Dedifferentiated amniotic fluid mesenchymal stem cell (primary cell): ENCODE results near the gene CDH4.

Experiments used
- DNase-seq: peaks from one replicate; pipeline ENCODE4 v3.0.0-alpha.2; 2016; ENCODE audit errors: extremely low spot score

CDH4 gene

DNA sequence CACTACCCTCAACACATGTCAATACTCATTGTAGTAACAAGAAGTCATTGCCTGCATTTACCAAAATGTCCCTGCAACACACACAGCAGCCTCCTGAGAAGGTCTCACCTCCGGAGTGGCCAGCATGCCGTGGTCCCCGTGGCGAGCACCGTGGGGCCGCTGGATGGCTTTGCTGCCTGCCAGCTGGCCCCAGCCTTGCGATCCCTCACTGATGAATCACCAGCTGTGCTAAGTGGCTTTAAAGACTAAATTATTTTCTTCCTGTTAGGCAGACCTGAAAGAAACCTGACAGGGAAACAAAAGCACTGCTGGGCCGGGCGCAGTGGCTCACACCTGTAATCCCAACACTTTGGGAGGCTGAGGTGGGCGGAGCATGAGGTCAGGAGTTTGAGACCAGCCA, 306.7 kb downstream of the CDH4 start:
- no peak for DNase-seq

DNA sequence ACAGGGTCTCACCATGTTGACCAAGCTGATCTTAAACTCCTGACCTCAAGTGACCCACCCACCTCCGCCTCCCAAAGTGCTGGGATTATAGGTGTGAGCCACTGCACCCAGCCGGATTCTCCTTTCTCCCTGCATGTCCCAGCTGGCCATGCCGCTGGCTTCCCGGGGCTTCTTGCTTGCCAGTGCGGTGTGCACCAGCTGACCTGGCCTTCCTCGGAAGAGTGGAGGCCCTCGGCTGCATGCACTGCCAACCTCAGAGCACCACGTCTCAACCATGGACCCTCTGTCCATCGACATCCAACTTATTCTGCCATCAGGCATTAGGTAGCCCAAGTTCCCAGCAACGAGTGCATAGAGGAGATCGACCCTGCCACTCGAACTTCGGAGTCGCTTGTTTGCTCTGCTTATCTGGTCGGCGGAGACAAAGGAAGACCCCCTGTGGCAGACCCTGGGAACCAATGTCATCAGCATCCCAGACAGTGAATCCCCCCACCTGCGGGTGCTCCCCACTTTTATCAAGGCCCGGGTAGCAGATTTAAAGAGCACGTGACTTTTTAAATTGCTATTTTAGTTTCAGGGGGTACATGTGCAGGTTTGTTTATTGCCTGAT, 307.8 kb downstream of the CDH4 start:
- DNase-seq, result no peak

DNA sequence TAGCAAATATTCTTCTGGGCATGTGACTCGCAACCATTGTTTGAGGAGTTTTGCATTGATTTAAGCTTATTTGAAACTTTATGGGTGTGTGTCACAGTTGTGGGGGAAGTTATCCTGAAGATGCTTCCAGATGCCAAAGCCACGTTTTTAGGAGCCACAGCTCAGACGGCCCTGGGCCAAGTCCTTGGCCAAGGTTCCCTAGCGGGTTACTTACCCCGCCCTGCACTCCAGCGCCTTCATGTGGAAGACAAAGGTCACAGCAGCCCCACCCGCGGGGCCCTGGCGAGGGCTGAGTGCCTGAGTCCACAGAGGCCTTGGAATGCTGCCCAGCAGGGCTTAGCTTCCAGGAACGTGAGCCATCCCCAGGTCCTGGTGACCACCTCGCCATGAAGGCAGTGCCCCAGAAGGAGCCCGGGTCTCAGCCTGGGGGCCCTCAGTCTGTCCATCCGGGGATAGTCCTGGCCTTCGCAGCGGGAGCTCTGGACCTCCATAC, 308.3 kb downstream of the CDH4 start:
- no peak for DNase-seq

GRCh38 chr20:61561111-61561830, 309.2 kb downstream of the CDH4 start:
- no peak for DNase-seq

- DNase-seq, result no peak
These were observed 310.4 kb downstream of the CDH4 start for GRCh38 chr20:61562491-61562890.

DNA sequence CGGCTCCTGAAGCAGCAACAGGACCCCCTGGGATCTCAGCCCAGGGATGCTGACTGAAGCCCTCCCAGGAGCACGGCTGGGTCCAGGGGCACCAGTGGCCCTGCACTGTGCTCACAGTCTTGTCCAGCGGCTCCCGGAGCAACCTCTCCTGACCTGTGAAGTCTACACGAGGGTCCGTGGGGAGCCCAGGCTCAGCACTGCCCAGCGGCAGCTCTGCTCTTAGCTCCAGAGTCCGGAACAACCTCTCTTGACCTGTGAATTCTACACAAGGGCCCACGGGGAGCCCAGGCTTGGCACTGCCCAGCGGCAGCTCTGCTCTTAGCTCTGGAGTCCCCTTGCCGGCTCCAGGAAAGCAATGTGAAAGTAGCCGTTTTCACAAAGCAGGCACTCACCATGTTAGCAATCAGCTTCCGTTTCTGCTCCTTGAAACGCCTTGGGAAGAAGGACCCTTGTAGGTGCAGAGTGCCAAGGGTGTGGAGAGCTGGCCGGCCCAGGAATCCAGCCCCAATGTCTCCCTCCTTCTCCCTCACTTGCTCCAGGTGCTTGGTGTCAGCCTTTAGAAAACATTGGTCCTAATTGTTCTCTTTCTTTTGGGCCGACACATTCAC, 310.9 kb downstream of the CDH4 start:
- no peak for DNase-seq

GRCh38 chr20:61564628-61565027, 312.6 kb downstream of the CDH4 start:
- DNase-seq, result no peak

DNA sequence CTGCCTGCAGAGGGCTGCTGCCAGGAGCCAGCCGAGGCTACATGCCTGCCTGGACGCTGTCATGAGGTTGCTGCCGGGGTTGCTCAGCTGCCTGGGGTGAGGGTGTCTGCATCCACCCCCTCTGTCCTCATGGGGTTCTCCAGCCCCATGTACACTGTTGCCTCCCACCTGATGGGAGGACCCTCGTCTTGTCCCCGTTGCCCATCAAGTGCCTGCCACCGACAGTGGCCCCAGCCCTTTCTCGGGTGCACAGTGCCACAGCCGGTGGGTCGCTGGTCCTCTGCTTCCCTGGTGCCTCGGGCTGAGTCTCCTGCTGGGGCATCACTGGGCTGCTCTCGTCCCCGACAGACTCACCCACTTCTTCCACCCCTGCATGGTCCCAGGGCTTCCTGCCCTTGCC, 313.7 kb downstream of the CDH4 start:
- no peak for DNase-seq

- no peak for DNase-seq
These were observed 314.6 kb downstream of the CDH4 start for GRCh38 chr20:61566691-61567090.

DNA sequence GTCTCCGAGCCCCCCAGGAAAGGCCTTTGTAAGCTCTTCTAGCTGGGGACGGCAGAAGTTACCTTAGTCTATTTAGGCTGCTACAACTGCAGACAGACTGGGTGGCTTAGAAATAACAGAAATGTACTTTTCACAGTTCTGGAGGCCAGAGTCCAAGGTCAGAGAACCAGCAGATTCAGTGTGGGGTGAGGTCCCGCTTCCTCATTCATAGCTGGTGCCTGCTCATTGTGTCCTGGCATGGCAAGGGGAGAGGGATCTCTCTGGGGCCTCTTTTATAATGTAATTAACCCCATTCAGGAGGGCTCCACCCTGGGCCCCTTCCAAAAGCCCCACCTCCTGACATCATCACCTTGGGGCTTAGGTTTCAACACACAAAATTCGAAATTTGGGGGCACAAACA, 315.1 kb downstream of the CDH4 start:
- DNase-seq, result no peak

GRCh38 chr20:61569825-61570224, 317.8 kb downstream of the CDH4 start:
- no peak for DNase-seq

DNA sequence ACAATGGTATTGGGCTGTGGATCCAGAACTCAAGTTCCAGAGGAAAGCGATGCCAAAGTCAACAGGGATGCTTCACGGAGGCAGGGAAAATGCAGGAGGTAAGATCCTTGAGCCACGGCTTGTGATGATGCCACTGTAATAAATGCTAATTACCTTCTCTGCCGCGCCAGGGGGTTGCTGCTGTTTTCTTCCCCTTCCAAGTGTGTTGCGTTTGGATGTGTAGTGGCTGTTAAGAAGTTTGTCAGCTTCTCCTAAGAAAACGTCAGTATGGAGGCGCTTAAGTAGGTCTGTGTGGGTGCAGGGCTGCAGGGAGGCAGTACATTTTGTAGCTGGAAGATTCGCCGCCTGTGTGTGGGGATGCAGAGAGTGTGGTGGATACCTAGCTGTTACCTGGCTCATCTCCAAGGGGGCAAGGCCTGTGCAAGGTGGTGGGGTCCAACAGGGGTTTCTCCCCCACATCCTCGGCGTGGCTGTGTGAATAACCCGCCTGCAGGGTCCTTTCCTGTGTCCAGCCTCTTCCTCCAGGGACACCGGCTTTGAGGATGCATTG, 318.7 kb downstream of the CDH4 start:
- no peak for DNase-seq

DNA sequence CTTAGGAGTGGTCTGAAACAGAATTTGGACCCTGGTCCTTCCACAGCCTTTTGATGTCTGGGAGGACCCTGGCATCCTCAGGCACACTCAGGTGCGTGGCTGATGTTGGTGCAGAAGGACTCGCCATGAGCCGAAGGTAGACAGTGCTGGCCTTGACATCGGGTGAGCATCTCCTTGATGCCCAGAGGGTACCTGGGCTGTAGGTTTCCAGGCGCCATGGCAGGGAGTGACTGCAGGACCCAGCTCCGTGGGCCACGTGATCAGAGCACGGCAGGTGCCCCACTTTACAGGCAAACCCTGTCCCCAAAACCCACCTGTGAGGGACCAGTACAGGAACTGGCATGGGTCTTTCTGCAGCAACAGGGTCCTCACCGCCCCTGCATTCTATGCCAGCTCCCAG, 319.2 kb downstream of the CDH4 start:
- DNase-seq, result no peak

GRCh38 chr20:61571916-61572711, 320.1 kb downstream of the CDH4 start:
- no peak for DNase-seq

DNA sequence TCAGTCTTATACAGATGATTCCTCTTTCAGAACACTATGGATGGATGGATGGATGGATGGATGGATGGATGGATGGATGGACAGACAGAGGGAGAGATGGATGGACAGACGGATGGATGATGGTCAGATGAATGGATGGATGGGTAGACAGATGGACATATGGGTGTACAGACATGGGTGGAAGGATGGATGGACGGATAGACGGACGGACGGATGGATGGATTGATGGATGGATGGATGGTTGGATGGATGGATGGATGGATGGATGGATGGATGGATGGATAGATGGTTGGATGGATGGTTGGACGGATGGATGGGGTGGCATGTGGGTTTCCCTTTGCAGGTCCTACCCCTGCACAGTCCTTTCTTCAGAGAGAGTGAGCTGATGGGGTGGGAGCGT, 320.7 kb downstream of the CDH4 start:
- DNase-seq, result no peak

GRCh38 chr20:61573415-61574305, 321.6 kb downstream of the CDH4 start:
- no peak for DNase-seq

DNA sequence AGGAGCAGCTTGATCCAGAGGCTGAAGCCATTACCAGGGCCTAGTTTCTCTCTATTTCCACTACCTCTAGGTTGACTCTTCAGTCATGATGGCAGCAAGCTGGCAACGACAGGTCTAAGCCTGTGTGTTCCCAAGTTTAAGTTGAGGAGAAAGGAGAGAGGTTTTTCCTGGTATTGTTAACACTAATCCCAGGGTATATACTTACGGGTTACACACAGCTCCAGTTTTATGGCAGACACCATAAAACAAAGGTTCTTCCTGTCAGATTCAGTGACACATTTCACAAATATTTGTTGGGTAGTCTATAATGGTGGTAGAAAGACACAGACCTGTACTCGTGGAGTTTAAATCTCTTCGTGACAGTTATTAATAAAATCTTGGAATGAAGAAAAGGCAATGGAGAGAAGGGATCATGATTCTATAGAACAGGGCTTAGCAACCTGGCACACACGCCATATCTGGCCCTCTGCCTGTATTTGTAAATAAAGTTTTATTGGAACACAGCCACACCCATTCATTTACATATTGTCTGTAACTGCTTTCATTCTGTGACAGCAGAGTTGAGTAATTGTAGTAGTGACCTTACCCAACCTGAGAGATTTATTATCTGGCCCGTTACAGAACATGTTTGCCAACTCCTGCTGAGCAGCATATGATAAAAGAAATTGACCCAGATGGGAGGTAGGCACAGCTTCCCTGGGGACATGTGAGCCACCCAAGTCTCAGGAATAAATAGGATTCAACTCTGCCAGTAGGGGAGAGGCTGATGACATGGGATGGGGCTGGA, 323.3 kb downstream of the CDH4 start:
- DNase-seq, result no peak

DNA sequence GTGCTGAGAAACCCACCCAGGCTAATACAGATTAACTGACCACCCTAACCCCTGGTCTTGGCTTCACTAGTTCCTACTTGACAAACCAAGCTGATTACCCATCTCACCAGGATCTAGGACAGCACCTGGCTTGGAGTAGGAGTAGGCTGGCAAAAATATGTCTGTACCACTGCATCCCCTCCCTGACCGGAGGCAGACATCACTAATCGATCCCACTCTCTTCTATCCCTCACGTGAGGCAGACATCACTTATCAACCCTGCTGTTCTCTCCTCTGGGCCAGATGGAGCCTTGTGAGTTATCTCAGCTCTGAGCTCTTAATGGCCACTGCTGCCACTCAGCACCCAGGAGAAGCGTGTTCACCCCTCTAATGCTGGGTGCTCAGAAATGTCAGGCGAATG, 324.3 kb downstream of the CDH4 start:
- no peak for DNase-seq

DNA sequence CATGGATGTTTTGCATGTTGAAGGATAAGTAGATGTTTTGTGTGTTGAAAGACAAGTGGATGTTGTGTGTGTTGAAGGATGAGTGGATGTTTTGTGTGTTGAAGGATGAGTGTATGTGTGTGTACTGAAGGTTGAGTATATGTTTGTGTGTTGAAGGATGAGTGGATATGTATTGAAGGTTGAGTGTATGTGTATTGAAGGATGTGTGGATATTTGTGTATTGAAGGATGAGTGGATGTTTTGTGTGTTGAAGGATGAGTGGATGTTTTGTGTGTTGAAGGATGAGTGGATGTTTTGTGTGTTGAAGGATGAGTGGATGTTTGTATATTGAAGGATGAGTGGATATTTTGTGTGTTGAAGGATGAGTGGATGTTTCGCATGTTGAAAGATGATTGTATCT, 325.0 kb downstream of the CDH4 start:
- DNase-seq, result no peak

- no peak for DNase-seq
These were observed 327.8 kb downstream of the CDH4 start for GRCh38 chr20:61579908-61580307.
